Testis (tissue), 3 donors: ENCODE measurements around the gene ALPG. TPM values are rescaled to one million over a fixed set of nuclear protein-coding genes. Genes with fewer than 3 reads are reported as not detected.

Source experiments
- DNase-seq: peaks from one replicate; pipeline ENCODE4 v3.0.0-alpha.2; 2019
- H3K27ac ChIP-seq, 2 donors: fragments of 200-600 bp; sonication (generic); one replicate each; pipeline ENCODE4 v1.5.1; 2019
- H3K27me3 ChIP-seq: fragments of 200-600 bp; sonication (generic); one replicate; pipeline ENCODE4 v1.5.1; 2019
- H3K36me3 ChIP-seq: fragments of 200-600 bp; sonication (generic); one replicate; pipeline ENCODE4 v1.5.1; 2017; ENCODE audit warnings: low read depth; ENCODE audit errors: missing control alignments
- H3K4me1 ChIP-seq: fragments of 200-600 bp; sonication (generic); one replicate; pipeline ENCODE4 v1.5.1; 2019
- H3K4me3 ChIP-seq, 2 donors: fragments of 200-600 bp; sonication (generic); one replicate each; pipeline ENCODE4 v1.5.1; 2017 to 2019
- H3K9me3 ChIP-seq: fragments of 200-600 bp; sonication (generic); one replicate; pipeline ENCODE4 v1.5.1; 2017
- POLR2A ChIP-seq: fragments of 450-650 bp; IDR thresholded peaks from one replicate; pipeline ENCODE4 v1.6.1; 2017; ENCODE audit warnings: antibody characterized with exemption, mild to moderate bottlenecking, moderate library complexity
- WGBS, 2 donors: methylation state at CpG; one replicate each; pipeline ENCODE4 v1.1.5; 2018; 5-methylcytosine and 5-hydroxymethylcytosine counted together
- intact Hi-C: fragments of 100-400 bp; cut with DNase I; formaldehyde crosslinking; loops from one replicate; pipeline ENCODE4 v1.15.1; 2023; ENCODE audit warnings: low total_unique reads
- polyA plus RNA-seq: library from polyadenylated mRNA; stranded (reverse); fragments of 350-450 nt; fragmentation: Illumina TruSeq; extraction: RNeasy Lipid Tissue Mini Kit (QIAGEN cat#74804); gene quantifications from one replicate; pipeline ENCODE4 v1.2.3, GENCODE V29; 2014; ENCODE audit warnings: low read depth, low replicate concordance; ENCODE audit not compliant: insufficient read depth
- total RNA-seq, 2 donors: library from RNA; depleted of rRNA; stranded (reverse); fragments of >200 nt; gene quantifications; one replicate each; pipeline ENCODE4 v1.2.3, GENCODE V29; 2016
- TF ChIP-seq, protein P1 (sequence below), 3 experiments: fragments of 450-650 bp in 2 of 3; fragments of 200-600 bp in 1 of 3; sonication (generic) in 1 of 3; IDR thresholded peaks; one replicate each; pipeline ENCODE4 v1.5.1; 2016 to 2019; ENCODE audit warnings: antibody characterized with exemption in 3 of 3, mild to moderate bottlenecking in 2 of 3, moderate library complexity in 1 of 3

The ALPG gene
- total and polyA plus RNA-seq, 3 donors from 2014 or later = 0.44 to 1.0 (median 0.93) TPM

DNA sequence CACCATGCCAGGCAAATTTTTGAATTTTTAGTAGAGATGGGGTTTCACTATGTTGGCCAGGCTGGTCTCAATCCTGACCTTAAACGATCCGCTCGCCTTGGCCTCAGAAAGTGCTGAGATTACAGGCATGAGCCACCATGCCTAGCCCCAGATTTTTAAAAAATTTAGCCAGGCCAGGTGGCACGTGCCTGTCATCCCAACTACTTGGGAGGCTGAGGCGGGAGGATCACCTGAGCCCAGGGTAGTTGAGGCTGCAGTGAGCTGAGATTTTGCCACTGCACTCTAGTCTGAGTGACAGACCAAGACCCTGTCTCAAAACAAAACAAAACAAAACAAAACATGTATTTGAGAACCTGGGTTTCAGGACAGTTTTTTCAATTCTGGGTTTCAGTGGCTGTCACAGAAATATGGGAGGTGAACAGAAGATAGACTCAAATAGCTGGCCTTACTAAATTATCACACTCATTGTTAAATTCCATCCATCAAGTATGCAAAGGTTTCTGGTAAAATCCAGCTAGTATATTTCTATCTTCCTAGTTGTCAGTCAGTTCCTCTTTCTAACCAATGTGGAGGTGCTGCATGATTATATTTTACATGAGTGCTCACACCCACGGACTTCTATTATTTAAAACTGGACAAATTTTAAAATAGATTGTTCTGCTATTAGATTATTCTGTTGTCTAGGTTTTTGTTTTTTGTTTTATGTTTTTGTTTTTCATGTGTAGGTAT, 5.4 kb downstream of the ALPG start:
- DNase-seq = no peak
- no peaks in the 10 kb centered on the region for H3K9me3 ChIP-seq
- H3K4me1 ChIP-seq = no peaks in the 10 kb centered on the region
- 92 to 93% methylated on average over 6 of the region's 6 CpGs for WGBS, 2 donors
- intact Hi-C loops = no loop called here
- H3K4me3 ChIP-seq = no peak overlapping the region
- TF ChIP-seq POLR2A = no peak
- TF ChIP-seq, protein P1, sequence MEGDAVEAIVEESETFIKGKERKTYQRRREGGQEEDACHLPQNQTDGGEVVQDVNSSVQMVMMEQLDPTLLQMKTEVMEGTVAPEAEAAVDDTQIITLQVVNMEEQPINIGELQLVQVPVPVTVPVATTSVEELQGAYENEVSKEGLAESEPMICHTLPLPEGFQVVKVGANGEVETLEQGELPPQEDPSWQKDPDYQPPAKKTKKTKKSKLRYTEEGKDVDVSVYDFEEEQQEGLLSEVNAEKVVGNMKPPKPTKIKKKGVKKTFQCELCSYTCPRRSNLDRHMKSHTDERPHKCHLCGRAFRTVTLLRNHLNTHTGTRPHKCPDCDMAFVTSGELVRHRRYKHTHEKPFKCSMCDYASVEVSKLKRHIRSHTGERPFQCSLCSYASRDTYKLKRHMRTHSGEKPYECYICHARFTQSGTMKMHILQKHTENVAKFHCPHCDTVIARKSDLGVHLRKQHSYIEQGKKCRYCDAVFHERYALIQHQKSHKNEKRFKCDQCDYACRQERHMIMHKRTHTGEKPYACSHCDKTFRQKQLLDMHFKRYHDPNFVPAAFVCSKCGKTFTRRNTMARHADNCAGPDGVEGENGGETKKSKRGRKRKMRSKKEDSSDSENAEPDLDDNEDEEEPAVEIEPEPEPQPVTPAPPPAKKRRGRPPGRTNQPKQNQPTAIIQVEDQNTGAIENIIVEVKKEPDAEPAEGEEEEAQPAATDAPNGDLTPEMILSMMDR (IDR thresholded peaks at IDR 0.05) = no peak
- no peak overlapping the region for H3K27ac ChIP-seq
- no peaks in the 10 kb centered on the region for H3K36me3 ChIP-seq
- H3K27me3 ChIP-seq = no peaks in the 10 kb centered on the region

DNA sequence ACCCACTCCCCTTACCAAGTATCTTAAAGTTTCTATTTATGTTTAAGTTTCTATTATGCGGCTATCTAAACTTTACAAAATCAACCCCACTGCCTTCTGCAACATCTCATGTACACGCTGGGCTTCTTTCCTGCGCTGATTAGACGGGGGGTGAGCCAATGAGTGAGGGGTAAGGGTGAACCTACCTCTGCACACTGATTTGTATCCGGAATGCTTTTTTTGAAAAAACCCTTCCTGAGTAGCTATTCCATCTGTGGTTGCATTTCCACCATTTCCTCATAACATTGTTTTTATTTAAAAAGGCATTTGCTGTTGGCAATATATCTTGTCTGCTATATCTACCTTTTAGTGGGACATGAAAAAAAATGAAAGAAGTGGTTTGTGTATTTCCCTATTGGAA, 6.3 kb downstream of the ALPG start:
- H3K9me3 ChIP-seq = no peaks in the 10 kb centered on the region
- H3K4me1 ChIP-seq = no peaks in the 10 kb centered on the region
- no peak for DNase-seq
- H3K27ac ChIP-seq = no peak overlapping the region
- H3K4me3 ChIP-seq = no peak overlapping the region
- WGBS, 2 donors = 61 to 69% methylated on average over 5 of the region's 5 CpGs
- TF ChIP-seq, protein P1 (IDR thresholded peaks at IDR 0.05) = no peak
- no peak for TF ChIP-seq POLR2A
- intact Hi-C loops = no loop called here
- no peaks in the 10 kb centered on the region for H3K27me3 ChIP-seq
- H3K36me3 ChIP-seq = no peaks in the 10 kb centered on the region

DNA sequence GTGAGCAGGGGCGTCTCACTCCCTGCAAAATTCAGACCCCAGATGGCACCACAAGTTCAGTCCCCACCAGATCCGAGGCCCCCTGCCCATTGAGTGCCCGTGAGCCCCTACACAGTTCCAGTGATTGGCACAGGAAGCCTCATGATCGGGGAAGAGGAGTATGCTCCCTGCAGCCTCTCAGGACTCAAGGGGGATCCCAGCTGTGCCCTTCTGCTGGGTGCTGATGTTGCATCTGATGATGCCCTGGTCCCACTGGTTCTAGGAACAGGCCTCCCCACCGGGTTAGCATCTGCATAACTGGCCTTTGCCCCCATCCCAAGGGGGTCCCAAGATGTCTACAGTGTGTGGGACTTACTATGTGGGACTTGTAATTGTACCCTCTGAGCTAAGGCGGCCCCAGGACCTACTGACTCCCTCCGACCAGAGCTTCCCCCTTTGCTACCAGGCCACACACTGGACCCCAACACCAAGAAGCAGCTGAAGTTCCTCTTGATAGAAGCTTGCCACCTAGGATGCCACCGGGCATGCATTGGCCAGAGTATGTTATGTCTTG, 8.6 kb downstream of the ALPG start:
- Histone ChIP-seq H3K27me3 (no peaks in the 10 kb centered on the region), H3K4me1 (peaks cover 8% of the 10 kb centered on the region), H3K27ac (no peak overlapping the region), H3K9me3 (no peaks in the 10 kb centered on the region), H3K36me3 (no peaks in the 10 kb centered on the region), H3K4me3 (no peak overlapping the region)
- no peak for TF ChIP-seq POLR2A
- TF ChIP-seq, protein P1 (IDR thresholded peaks at IDR 0.05) = no peak
- DNase-seq = no peak
- WGBS, 2 donors = 84 to 86% methylated on average over 5 to 8 of the region's 8 CpGs
- intact Hi-C loops = no loop called here

DNA sequence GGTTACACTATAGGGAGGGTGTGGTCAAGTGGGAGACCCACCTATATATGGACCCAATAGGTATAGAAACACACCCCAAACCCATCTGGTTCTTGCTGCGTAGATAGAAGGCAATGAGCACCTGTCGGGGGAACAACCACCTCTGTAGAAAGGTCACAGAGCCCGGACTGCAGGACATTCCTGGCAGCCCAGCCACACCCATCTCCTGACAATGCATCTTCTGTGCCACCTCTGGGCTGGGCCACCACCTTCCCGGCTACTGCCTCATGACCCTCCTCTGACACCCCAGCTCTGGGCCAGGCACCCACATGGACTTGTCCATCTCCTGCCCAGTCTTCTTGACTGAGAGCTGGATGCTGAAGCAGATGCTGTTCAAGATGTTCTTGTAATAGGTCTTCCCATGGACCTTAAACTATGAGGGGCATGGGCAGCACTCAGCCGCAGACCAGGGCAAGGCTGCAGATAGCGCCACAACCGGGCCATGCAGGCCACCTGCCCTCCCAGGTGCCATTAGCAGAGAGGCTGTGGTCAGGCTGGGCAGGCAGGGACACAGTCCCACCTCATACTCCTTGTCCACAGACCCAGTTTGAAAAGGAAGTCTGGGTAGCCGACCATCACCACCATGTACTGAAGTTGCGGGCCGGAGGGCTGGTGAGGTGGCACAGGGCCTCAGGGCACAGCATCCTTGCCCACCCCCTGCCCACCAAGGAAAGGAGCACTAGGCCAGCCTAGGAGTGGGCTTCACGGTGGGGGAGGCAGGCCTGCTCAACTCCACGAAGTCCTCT, 9.3 kb downstream of the ALPG start:
- no peak for DNase-seq
- WGBS, 2 donors = 85 to 96% methylated on average over 11 to 12 of the region's 12 CpGs
- Histone ChIP-seq H3K27ac (no peak overlapping the region), H3K27me3 (no peaks in the 10 kb centered on the region), H3K4me3 (no peak overlapping the region), H3K4me1 (peaks cover 8% of the 10 kb centered on the region), H3K36me3 (no peaks in the 10 kb centered on the region), H3K9me3 (no peaks in the 10 kb centered on the region)
- TF ChIP-seq POLR2A = no peak
- TF ChIP-seq, protein P1 (IDR thresholded peaks at IDR 0.05) = no peak
- intact Hi-C loops = no loop called here
